Measurements from ENCODE around the gene MPV17. TPM values are rescaled to one million over a fixed set of nuclear protein-coding genes. Genes with fewer than 3 reads are reported as not detected.

MPV17 gene
- total and polyA plus RNA-seq, 9 of the 15 experiments (the other 6 are each of a cell fraction or from before 2014, with no cell fraction given) = 54.7 to 140 (median 70.2) TPM

GRCh38 chr2:27356382-27357181 lies 33.7 kb upstream of the MPV17 start, which contains the start of gene GTF3C2 (continued):
- TF ChIP-seq PRDM10 (IDR thresholded peaks at IDR 0.05; ENCODE audit: partially characterized antibody) = peak; percentile 99
- TF ChIP-seq YY1 (IDR thresholded peaks at IDR 0.05; ENCODE audit: borderline replicate concordance in 1 of 3, control insufficient read depth in 1 of 3, extremely low read depth in 1 of 3, insufficient read depth in 3 of 3, insufficient read length in 1 of 3, insufficient replicate concordance in 2 of 3, low read depth in 1 of 3, low read length in 2 of 3) = peak; percentile 79 to 96 (median 94)
- no peak for TF ChIP-seq ZNF217 (CRISPR knock-in tag; IDR thresholded peaks at IDR 0.05)
- TF ChIP-seq CREB3L1 (IDR thresholded peaks at IDR 0.05; ENCODE audit: borderline replicate concordance, low read depth) = peak; percentile 88
- no peak for TF ChIP-seq BRCA1 (IDR thresholded peaks at IDR 0.05)
- peak; percentile 28; the same call in 1 of the 2 replicates for TF ChIP-seq BRCA1 (CRISPR knock-in tag; IDR thresholded peaks at IDR 0.05)
- TF ChIP-seq ARID3B (CRISPR knock-in tag; IDR thresholded peaks at IDR 0.05; ENCODE audit: borderline replicate concordance) = no peak
- no peak for TF ChIP-seq SNRNP70 (optimal IDR thresholded peaks at IDR 0.05; ENCODE audit: low read depth, low read length)
- peak; percentile 71 for TF ChIP-seq E2F4 (CRISPR knock-in tag; IDR thresholded peaks at IDR 0.05; ENCODE audit: low read depth)
- TF ChIP-seq CHAMP1 (IDR thresholded peaks at IDR 0.05) = no peak
- TF ChIP-seq ZBTB49 (CRISPR knock-in tag; IDR thresholded peaks at IDR 0.05; ENCODE audit: borderline replicate concordance) = no peak

Measured in K562 (cell line).